WI38 (cell line): ENCODE data around the gene CCDC74A.
"Not testable (repeated sequence)": the region's sequence is repeated elsewhere in the genome, so short reads cannot be mapped to it uniquely, and the experiment has no call there.

Experiments used
- H3K4me3 ChIP-seq: 2 replicates; pipeline ENCODE4 v1.5.1; 2011; ENCODE audit warnings: low read depth, mild to moderate bottlenecking, control low read depth, low read length
- TF ChIP-seq, protein P1 (sequence below): IDR thresholded peaks from 2 replicates; pipeline ENCODE4 v1.5.1; 2012; ENCODE audit warnings: low read depth, mild to moderate bottlenecking, control low read depth, low read length

Gene CCDC74A

DNA sequence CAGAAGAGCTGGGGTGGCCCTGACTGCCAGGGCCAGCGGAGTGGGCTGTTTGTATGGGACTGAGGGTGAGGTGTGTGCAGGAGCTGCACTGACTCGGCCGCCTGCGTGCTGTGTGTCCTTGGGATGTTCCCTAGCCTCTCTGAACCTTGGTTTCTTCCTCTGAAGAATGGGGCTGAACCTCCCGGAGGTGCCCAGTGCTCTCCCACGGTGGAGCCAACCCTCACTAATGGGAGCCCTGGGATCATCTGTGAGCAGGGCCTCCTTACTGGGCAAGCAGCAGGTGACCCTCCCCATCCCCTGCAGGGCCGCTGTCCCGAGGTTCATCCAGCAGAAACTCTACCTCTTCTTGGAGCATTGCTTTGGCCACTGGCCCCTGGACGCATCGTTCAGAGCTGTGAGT lies 11.7 kb upstream of the CCDC74A start:
- TF ChIP-seq, protein P1, sequence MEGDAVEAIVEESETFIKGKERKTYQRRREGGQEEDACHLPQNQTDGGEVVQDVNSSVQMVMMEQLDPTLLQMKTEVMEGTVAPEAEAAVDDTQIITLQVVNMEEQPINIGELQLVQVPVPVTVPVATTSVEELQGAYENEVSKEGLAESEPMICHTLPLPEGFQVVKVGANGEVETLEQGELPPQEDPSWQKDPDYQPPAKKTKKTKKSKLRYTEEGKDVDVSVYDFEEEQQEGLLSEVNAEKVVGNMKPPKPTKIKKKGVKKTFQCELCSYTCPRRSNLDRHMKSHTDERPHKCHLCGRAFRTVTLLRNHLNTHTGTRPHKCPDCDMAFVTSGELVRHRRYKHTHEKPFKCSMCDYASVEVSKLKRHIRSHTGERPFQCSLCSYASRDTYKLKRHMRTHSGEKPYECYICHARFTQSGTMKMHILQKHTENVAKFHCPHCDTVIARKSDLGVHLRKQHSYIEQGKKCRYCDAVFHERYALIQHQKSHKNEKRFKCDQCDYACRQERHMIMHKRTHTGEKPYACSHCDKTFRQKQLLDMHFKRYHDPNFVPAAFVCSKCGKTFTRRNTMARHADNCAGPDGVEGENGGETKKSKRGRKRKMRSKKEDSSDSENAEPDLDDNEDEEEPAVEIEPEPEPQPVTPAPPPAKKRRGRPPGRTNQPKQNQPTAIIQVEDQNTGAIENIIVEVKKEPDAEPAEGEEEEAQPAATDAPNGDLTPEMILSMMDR, result no peak

DNA sequence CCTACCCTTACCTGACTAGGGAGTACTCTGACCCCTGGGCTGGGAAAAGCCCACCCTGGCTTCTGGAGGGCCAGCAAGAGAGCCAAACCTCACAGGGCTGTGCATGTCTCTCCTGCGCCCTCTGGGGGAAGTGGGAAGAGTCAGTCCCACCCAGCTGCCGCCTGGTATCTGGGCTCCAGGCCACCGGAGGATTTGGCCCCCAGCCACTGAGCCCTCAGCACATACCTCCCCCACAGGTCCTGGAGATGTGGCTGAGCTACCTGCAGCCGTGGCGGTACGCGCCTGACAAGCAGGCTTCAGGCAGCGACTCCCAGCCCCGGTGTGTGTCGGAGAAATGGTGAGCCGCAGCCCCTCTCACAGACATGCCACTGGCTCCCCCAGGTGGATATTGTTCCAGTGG lies 11.1 kb upstream of the CCDC74A start:
- H3K4me3 ChIP-seq, result not testable (repeated sequence)
- TF ChIP-seq, protein P1, result 0 out of 2 replicates have a peak, but pooled peaks have one; percentile 5

More for the DNA sequence above, 11.7 kb upstream of the CCDC74A start:
- H3K4me3 ChIP-seq, result no peak overlapping the region

DNA sequence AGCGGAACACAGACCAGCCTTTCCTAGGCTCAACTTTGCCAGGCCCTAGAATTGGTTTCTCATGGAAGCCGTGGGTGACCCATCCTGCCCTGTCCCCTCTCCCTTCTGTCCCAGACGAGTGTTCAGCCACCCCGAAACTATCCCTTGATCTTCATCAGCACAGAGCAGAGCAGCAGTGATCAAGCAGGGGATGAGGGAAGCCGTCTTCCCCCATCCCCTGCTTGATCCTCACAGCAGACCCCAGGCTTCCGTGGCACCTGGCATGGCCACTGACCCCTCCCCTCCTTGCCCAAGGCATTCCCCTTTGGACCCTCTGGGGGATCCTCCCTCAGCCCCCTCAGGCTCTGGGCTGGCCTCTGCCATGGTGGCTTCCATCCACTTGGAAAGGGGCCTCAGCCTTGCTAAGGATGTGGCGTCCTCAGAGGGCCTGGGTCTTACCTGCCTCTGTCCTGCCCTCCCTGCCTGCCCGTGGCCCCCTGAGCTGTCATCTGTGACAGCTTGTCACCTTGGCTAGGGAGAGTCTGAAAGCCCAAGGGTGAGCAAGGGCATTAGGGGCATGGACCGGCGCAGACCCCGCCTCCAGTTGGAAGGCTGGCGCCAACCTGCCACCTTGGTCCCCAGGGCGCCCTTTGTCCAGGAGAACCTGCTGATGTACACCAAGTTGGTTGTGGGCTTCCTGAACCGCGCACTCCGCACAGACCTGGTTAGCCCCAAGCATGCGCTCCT lies 10.4 kb upstream of the CCDC74A start:
- H3K4me3 ChIP-seq, result no peak overlapping the region
- TF ChIP-seq, protein P1, result no peak

DNA sequence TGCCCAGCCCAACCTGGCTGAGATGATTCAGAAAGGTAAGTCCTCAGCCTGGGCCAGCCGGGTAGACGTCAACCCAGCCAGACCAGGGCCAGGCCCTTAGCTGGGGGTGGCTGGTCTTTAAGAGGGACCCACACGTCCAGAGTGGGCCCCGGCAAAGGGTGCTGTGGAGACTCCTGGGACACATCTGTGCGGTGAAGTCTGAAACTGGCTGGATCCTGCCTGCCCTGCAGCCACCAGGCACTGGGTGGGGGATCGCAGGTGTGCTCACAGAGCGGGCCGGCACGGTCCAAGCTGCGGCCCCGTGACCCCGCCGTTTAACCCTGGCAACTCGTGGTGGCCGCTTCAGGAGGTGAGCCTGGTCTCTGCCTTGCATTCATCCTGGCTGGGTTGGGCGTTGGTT lies 9.8 kb upstream of the CCDC74A start:
- not testable (repeated sequence) for H3K4me3 ChIP-seq

DNA sequence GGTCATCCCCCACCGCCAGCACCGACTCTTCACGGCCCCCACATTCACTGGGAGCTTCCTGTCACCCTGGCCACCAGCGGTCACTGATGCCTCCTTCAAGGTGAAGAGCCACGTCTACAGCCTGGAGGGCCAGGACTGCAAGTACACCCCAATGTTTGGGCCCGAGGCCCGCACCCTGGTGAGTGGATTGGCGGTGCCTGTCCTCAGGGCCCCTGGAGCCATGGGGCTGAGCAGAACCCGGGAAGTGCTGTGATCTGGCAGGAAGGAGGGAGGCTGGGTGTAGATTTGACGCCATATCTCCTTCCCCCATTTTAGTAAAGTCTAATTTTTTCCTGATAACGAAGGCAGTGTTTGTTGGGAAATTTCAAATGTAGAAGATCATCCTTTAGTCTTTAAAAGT lies 9.2 kb upstream of the CCDC74A start:
- not testable (repeated sequence) for H3K4me3 ChIP-seq

DNA sequence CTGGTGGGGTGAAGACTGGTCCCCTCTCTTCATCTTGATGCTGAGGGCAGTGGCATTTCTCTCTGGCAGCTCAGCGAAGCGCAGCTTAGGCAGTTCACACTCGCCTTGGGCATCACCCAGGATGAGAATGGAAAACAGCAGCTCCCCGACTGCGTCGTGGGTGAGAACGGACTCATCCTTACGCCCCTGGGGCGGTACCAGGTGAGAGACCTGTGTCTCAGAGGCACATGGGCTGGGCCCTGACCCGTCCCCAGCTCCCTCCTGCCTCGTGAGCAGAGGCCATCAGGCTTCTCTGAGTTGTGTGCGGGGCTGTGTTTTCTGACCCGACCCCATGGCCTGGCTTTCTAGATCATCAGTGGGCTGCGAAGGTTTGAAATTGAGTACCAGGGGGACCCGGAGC lies 8.2 kb upstream of the CCDC74A start:
- H3K4me3 ChIP-seq, result no peak overlapping the region
- TF ChIP-seq, protein P1, result no peak

DNA sequence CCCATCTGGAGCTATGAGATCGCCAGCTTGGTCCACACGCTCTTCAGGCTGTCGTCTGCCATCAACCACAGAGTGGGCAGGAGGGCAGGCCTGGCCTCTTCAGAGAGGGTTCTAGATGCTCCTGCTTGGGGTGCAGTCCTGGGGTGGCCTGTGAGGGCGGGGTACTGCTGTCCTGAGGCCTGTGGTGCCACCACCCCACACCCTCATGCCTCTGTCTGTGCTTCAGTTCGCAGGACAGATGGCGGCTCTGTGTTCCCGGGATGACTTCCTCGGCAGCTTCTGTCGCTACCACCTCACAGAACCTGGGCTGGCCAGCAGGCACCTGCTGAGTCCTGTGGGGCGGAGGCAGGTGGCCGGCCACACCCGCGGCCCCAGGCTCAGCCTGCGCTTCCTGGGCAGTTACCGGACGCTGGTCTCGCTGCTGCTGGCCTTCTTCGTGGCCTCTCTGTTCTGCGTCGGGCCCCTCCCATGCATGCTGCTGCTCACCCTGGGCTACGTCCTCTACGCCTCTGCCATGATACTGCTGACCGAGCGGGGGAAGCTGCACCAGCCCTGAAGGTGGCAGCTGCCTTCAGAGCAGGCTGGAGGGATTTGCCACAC lies 7.7 kb upstream of the CCDC74A start:
- not testable (repeated sequence) for H3K4me3 ChIP-seq

DNA sequence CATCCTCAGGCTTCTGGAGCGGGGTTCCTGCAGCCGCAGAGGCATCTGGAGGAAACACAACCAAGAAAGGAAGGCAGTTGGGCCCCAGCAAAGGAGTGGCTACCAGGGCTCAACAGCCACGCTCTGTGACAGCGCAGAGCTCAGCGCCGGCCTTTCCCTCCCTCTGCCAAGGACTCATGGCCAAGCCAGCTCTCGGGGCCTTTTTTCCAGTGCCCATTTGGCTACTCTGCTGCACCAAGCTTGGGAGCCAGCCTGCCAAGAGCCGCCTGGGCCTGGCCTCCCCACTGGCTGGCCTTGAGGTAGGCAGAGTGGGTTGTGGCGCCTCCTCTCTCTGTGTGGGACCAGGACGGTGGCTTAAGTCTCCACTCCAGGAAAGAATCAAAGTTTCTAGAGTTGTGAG lies 7.2 kb upstream of the CCDC74A start:
- TF ChIP-seq, protein P1, result no peak
- H3K4me3 ChIP-seq, result no peak overlapping the region

DNA sequence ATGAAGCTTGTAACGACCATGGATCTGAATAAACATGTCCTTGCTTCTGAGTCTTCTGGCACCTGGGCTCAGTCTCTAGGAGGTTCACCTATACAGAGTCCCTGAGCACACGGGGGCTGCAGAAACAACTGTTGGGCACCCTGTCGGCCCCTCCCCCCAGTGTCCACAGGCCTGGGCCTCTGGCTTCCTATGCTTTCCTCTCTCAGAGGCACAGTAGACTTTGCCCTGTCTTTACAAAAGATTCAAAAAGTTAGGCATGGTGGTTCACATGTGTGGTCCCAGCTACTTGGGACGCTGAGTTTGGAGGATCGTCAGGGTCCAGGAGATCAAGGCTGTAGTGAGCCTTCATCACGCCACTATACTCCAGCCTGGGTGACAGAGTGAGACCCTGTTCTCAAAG lies 6.2 kb upstream of the CCDC74A start:
- not testable (repeated sequence) for H3K4me3 ChIP-seq
